ENCODE data around the gene RAPGEF4. TPM values are rescaled to one million over a fixed set of nuclear protein-coding genes. Genes with fewer than 3 reads are reported as not detected.

Gene RAPGEF4
- total and polyA plus RNA-seq, 2 of the 4 experiments (the other 2 are of a cell fraction), result 1.7 to 3.2 TPM

DNA sequence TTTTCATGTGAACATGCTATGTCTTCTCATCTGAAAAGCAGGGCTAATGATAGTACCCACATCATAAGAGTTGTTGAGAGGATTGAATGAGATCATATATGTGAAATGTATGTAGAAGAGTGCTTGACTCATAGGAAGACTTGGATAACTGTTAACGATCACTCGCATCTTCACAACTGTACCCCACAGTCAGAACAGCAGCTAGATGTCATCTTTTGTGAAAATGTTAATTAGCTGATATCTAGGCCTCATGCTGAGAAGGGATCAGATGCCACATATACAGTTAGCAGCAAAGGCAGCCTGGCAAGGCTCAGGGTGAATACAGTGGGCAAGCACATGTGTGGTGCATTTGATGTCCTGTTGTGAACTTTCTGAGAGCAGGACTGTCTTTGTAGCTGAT, 364.2 kb downstream of the RAPGEF4 start:
- H3K79me1 ChIP-seq (ENCODE audit: low read depth in 1 of 2, low read length in 2 of 2), result peaks cover 39 to 63% of the 10 kb centered on the region in 2 experiments
- no peak for TF ChIP-seq CHD1 (IDR thresholded peaks at IDR 0.05; ENCODE audit: low read depth, low read length)
- no peak for TF ChIP-seq POLR2A (IDR thresholded peaks at IDR 0.05; ENCODE audit: low read depth, low read length)
- no peak overlapping the region for H2BK15ac ChIP-seq (ENCODE audit: low read depth, low read length)
- H2BK5ac ChIP-seq (ENCODE audit: low read depth, low read length, poor library complexity, severe bottlenecking), result no peak overlapping the region
- no peak overlapping the region for H4K91ac ChIP-seq (ENCODE audit: insufficient read depth, low read depth, low read length)
- CTCF ChIA-PET, result no interaction called here
- no peak overlapping the region for H4K8ac ChIP-seq (ENCODE audit: low read depth in 2 of 2, low read length in 2 of 2)
- no CpG with 5 or more reads among the region's 2 CpGs for WGBS, 2 experiments (ENCODE audit: extremely low coverage in 2 of 2, insufficient read length in 1 of 2)
- H4K20me1 ChIP-seq (ENCODE audit: insufficient read depth, low read length), result 0 out of 2 replicates have a peak, but pooled peaks cover 4% of the 10 kb centered on the region
- 0 out of 2 replicates have a peak overlapping the region, but pooled peaks have one; percentile 20 for H3K23ac ChIP-seq (ENCODE audit: low read depth, low read length)
- H2AK9ac ChIP-seq (replicated peaks; ENCODE audit: low read depth, low read length, poor library complexity), result no peak overlapping the region
- H2BK20ac ChIP-seq (ENCODE audit: low read depth, low read length), result no peak overlapping the region
- peaks cover 2% of the 10 kb centered on the region; the same call in 1 of the 2 replicates for H3K4me1 ChIP-seq (ENCODE audit: control insufficient read depth, insufficient read depth, low read length)
- no peak overlapping the region for H3K56ac ChIP-seq (ENCODE audit: extremely low read depth, insufficient read depth, low read length)
- peaks cover 8% of the 10 kb centered on the region; the same call in 1 of the 2 replicates for H3K9me1 ChIP-seq (ENCODE audit: insufficient read depth, low read length)
- H3K27me3 ChIP-seq (ENCODE audit: control insufficient read depth, insufficient read depth, low read length), result no peaks in the 10 kb centered on the region
- intact Hi-C loops (cut with micrococcal nuclease), result no loop called here
- in situ Hi-C loops (cut with MboI; ENCODE audit: low sequenced_read_pairs), result no loop called here
- DNase-seq (no peak), ATAC-seq (ENCODE audit: low read depth) (no peak)
- H2AK5ac ChIP-seq (ENCODE audit: low read depth, low read length), result peak overlapping the region; percentile 2; the same call in 1 of the 2 replicates
- BruUV-seq (replicated peaks), result no TSS peak
- no peak overlapping the region for H2BK120ac ChIP-seq (ENCODE audit: low read depth, low read length)
- peak overlapping the region; percentile 44; the same call in 1 of the 2 replicates for H4K5ac ChIP-seq (ENCODE audit: low read depth, low read length)
- no peak overlapping the region for H3K18ac ChIP-seq (ENCODE audit: low read depth, low read length)
- dilution Hi-C loops (cut with HindIII; ENCODE audit: low sequenced_read_pairs, unreplicated experiment), result no loop called here
- peaks cover 6% of the 10 kb centered on the region for H3K36me3 ChIP-seq (ENCODE audit: control insufficient read depth, insufficient read depth, low read length)
- no peaks in the 10 kb centered on the region for H3K9me3 ChIP-seq (ENCODE audit: control insufficient read depth, insufficient read depth, low read length)
- no peak overlapping the region for H3K9ac ChIP-seq (ENCODE audit: low read depth, low read length)
- POLR2A ChIA-PET (ENCODE audit: unreplicated experiment), result interaction anchor here (0.5 kb wide), 1 partner anchor 123 kb away, joined by 3 read pairs; no protein-coding TSS in a partner anchor
- no peak overlapping the region for H2AFZ ChIP-seq (replicated peaks; ENCODE audit: low read length, poor library complexity)
- H3K27ac ChIP-seq (ENCODE audit: insufficient read depth, low read length), result no peak overlapping the region
- H3K4me2 ChIP-seq (ENCODE audit: low read depth, low read length), result no peak overlapping the region
- no peak overlapping the region for H3K14ac ChIP-seq (replicated peaks; ENCODE audit: low read depth, low read length)
- H3K4me3 ChIP-seq (ENCODE audit: insufficient read depth, low read depth, low read length), result no peak overlapping the region
- H3K4ac ChIP-seq (ENCODE audit: low read depth, low read length), result peak overlapping the region; percentile 37; the same call in 1 of the 2 replicates

Data from IMR-90 (cell line).